ENCODE data around the gene SIX5.
A peak's percentile ranks its signal among the peaks of the same experiment; 100 is the strongest.

The SIX5 gene

GRCh38 chr19:45772912-45773311 is 3.9 kb upstream of the SIX5 start:
- no peak for DNase-seq (ENCODE audit: low read depth)
- no peak overlapping the region for H3K4me3 ChIP-seq (ENCODE audit: low read length)
- TF ChIP-seq CTCF (conservative IDR thresholded peaks at IDR 0.05; ENCODE audit: low read depth, low read length) = no peak

DNA sequence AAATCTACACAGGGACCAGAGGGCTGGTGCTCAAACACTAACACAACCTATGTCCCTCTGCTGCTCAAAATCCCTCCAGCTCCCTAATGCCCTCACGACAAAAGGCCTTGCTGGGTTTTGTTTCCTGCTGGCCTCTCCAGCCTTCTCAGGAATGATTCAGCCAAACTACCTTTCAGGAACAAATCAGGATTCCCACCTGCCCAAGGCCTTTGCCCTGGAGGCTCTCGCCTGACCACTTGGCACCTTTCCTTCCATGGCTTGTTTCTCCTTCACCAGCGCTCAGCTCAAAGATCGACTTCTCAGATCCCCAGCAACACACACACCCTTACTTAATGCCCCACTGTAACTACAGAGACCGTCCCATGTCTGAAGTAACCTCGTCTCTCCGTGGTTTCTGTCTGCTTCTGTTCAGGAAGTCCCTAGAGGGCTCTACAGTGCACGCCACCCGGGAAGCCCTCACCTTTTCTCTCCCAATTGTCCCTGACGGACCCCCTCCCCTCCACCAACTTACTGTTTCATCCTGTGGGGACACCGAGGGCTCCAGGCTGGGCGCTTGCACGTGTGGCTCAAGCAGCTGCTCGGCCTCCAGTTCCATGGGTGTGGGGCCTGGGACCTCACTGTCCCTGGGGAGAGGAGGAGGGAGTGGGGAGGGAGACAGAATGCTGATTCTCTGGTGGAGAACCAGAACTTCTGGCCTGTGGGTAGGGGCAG is 3.2 kb upstream of the SIX5 start:
- no peak overlapping the region for H3K4me3 ChIP-seq (ENCODE audit: low read length)
- DNase-seq (ENCODE audit: low read depth) = no peak
- TF ChIP-seq CTCF (conservative IDR thresholded peaks at IDR 0.05; ENCODE audit: low read depth, low read length) = no peak

GRCh38 chr19:45771311-45771933 is 2.4 kb upstream of the SIX5 start:
- no peak for TF ChIP-seq CTCF (conservative IDR thresholded peaks at IDR 0.05; ENCODE audit: low read depth, low read length)
- peak overlapping the region; percentile 32 for H3K4me3 ChIP-seq (ENCODE audit: low read length)
- DNase-seq (ENCODE audit: low read depth) = no peak

- peak; percentile 93 for DNase-seq (ENCODE audit: low read depth)
- H3K4me3 ChIP-seq (ENCODE audit: low read length) = peak overlapping the region; percentile 52
- TF ChIP-seq CTCF (conservative IDR thresholded peaks at IDR 0.05; ENCODE audit: low read depth, low read length) = peak; percentile 75
Observed at GRCh38 chr19:45770192-45771101, 1.4 kb upstream of the SIX5 start.

DNA sequence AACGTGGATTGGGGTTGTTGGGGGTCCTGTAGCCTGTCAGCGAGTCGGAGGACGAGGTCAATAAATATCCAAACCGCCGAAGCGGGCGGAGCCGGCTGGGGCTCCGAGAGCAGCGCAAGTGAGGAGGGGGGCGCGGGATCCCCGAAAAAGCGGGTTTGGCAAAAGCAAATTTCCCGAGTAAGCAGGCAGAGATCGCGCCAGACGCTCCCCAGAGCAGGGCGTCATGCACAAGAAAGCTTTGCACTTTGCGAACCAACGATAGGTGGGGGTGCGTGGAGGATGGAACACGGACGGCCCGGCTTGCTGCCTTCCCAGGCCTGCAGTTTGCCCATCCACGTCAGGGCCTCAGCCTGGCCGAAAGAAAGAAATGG is 754 bp upstream of the SIX5 start:
- no peak for DNase-seq (ENCODE audit: low read depth)
- no peak for TF ChIP-seq CTCF (conservative IDR thresholded peaks at IDR 0.05; ENCODE audit: low read depth, low read length)
- peak overlapping the region; percentile 52 for H3K4me3 ChIP-seq (ENCODE audit: low read length)

DNA sequence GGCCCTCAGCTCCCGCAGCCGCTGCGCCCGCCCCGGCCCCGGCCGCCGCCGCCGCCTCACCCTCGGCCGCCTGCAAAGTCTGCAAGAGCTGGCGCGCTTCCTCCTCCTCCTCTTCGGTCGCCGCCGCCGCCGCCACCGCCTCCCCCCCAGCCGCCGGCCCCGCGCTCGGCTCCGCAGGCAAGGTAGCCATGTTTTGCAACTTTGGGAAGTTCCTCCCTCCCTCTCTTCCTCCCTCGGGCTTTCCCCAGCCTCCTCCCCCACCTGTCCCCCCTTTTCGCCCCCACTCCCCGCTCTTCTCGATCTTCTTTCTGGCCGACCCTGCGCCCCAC is 433 bp downstream of the SIX5 start:
- DNase-seq (ENCODE audit: low read depth) = no peak
- TF ChIP-seq CTCF (conservative IDR thresholded peaks at IDR 0.05; ENCODE audit: low read depth, low read length) = no peak
- H3K4me3 ChIP-seq (ENCODE audit: low read length) = peak overlapping the region; percentile 77
